HG02623 (cell line): Measurements from ENCODE around the gene EEA1.

Experiments
- ATAC-seq: cut with Tn5 transposase; IDR thresholded peaks from one replicate; pipeline ENCODE4 v1.9.1; 2021; ENCODE audit warnings: moderate library complexity; ENCODE audit not compliant: unreplicated experiment

The EEA1 gene

DNA sequence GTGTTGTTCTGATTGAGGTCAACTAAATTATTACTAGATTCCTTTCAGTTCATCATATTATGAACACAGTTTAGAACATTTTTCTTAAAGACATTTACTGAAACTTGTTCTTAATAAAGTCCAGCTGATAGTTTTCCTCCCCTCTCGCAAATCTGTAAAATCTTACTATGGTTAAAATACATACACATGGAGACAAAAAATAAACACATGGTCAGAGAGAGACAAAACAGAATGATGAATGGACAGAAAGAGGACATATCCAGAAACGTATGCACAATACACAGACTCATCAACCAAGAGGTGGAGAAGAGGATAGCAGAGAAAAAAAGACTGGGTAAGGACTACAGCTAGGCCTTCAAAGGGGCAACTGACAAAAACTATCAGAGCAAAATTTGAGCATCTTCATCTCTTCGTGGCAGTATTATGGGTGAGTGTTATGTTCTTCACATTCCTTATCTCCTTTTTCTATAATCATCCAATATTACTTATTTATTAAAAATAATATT lies 38.4 kb downstream of the EEA1 start:
- ATAC-seq: no peak

DNA sequence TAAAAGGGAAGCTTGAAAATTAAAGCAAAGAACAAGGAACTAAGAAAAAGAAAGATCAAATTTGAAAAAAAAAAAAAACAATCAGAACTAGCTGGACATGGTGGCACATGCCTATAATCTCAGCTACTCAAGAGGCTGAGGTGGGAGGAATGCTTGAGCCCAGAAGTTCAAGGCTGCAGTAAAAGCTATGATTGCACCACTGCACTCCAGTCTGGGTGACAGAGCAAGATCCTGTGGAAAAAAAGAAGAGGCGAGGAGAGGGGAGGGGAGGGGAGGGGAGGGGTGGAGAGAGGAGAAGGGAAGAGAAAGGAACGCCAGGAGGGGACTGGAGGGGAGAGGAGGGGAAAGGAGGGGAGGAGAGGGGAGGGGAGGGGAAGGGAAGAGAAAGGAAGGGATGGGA lies 43.0 kb downstream of the EEA1 start:
- ATAC-seq: no peak

DNA sequence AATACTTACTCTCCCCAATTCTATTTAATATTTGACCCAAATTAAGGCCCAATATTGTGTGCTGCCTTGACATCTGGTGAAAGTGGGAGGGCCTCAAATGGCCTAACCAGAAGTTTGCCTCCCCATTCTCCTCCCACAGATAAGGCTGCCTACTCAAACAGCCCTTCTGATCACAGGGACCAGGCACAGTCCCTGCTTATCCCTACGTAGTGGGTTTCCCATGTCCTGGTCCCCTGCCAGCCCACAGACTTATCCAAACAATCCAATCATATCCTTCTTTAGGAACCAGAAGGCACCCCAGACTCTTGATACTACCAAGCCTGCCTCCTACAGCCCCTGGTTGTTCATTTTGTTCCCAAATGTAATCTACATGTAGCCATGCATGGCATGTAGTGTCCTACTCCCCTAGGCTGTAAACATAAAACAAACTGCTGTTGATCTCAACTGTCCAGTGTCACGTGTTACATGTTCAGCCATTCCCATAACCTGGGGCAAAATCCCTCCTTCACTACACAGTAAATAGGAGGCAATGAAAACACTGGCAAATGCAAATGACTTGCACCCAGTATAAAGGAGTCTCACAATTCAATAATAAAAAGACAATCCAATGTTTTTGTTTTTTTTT lies 49.3 kb downstream of the EEA1 start:
- no peak for ATAC-seq

DNA sequence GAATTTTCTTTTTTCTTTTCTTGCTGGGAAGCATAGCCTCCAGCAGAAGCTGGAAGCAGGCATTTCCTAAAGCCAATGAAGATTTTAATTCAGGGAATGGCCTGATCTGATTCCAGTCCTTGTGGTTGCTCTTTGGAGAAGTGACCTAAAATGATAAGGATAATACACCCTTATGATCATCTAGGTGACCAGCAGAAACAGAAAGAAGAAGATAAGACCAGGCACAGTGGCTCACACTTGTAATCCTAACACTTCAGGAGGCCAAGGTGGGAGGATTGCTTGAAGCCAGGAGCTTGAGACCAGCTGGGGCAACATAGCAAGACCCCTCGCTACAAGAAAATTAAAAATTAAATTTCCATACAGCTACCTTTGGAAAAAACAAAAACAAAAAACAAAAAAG lies 51.2 kb downstream of the EEA1 start:
- ATAC-seq: no peak

GRCh38 chr12:92876496-92876895 lies 52.6 kb downstream of the EEA1 start:
- no peak for ATAC-seq

DNA sequence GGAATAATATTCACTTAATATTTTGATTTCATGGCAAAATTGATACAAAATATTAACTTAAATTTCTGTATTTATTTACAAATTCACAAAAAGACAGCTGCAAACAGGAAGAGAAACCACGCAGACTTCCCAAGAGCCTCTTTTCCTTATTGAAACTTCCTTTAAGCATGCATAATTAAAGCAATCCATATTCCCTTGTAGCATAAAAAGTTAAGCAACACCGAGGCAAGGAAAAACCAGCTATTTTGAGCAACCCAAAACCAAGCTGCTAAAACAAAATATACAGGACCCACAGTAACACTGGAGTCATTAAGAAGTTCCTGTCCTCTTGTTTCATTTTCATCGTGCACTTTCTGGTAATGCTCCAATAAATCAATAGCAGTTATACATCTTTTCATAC lies 58.0 kb downstream of the EEA1 start:
- no peak for ATAC-seq

DNA sequence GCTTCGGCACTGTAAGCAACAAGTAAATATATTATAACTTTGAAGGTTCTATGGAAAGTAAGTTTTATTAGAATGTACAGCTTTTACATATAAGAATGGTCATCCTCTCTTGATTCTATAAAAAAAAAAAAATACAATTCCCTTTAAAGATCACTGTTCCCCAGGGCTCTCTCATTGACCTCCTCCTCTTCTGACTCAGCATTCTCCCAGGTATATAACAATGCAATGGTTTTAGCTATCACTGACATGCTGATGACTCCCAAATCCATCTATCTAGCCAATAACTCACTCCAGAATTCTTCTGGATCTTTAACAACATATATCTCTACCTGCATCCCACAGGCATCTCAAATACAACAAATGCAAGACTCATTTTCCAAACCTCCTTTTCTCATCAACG lies 62.7 kb downstream of the EEA1 start:
- no peak for ATAC-seq

GRCh38 chr12:92863251-92863650 lies 65.8 kb downstream of the EEA1 start:
- ATAC-seq: no peak

DNA sequence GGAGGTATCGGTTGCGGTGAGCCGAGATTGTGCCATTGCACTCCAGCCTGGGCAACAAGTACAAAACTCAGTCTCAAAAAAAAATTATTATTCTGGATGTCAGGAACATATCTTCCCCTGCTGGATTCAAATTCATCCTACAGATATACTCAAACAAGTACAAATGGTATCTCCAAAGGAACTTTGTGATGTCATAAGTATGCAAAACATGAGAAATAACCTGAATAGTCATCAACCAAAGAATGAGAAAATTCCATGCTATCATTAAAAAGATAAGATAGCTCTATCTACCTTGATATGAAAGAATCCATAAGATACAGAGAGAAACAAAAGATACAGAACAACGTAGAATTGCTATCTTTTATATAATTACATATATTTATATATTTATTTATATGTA lies 67.7 kb downstream of the EEA1 start:
- ATAC-seq: no peak

- no peak for ATAC-seq
These were observed 68.6 kb downstream of the EEA1 start for GRCh38 chr12:92860521-92860920.

GRCh38 chr12:92859650-92860386 lies 69.3 kb downstream of the EEA1 start:
- no peak for ATAC-seq

GRCh38 chr12:92857818-92858217 lies 71.3 kb downstream of the EEA1 start:
- ATAC-seq: no peak

- ATAC-seq: no peak
These were observed 74.8 kb downstream of the EEA1 start for GRCh38 chr12:92854344-92854743.

DNA sequence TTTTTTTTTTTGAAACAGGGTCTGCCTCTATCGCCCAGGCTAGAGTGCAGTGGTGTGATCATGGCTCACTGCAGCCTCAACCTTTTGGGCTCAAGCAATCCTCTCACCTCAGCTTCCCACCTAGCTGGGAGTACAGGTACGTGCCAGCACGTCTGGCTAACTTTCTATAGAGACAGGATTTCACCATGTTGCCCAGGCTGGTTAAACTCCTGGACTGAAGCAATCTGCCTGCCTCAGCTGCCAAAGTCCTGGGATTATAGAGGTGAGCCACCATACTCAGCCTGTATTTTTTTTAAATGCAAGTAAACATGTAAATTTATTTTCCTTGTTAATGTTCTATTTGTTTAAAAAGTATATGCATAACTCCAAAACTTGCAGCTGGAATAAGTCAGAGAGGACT lies 80.4 kb downstream of the EEA1 start:
- no peak for ATAC-seq

DNA sequence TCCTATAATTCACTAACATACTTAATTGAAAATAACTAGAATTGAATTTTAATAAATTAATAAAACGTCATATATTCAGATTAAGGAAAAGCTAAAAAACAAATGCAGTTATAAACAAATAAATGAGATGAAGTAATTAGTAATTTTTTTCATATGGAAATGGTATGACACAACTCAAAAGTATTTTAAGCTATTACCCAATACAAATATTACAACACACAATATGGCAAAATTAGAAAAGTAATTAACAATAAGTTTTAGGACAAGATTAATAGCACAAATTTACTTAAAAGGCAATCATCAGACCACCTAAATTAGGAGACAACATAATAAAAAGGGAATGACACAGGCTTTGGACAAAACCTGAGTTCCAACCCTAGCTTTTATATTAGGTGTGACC lies 81.7 kb downstream of the EEA1 start:
- ATAC-seq: no peak

DNA sequence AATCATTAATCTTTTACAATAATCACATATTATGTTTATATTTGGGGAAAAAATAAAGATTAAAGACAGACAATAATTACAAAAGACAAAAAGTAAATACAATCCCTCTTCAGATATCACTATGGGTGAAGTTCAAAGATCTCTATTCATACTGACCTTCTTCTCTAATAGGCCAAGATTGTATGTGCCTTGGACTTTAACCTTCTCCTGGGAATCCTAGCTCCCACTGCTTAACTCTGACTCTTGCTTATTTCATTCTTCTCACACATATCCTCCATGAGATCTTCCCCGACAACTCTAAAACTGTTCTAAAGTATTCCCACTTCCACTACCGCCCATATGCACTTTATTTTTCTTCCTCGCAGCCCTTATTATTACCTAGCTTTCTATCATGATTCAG lies 83.8 kb downstream of the EEA1 start:
- ATAC-seq: no peak

DNA sequence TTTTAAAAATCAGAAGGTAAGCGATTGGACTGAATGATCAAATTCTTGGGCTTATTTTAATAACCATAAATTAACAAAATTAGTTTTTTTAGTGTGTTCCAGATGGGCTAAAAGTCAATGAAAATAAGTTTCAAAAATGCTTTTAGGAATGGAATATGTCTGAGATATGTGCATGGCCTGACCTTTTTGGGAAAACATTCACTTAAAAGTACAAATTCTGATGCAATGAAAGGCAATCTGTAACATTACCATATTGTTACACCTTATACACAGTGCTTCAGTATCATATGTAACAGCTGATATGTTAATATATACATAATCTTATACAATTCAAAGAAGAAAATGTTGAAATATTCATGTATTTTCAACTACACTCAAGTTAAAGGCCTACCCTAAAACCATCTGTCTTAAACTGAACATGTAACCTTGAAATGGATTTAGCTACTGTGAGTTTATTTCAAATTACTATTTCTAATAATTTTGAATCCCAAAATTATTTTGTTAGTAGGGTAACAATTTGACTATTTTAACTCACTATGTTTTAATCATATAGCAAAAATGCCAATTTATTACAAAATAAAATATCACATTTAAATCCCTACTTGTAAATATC lies 84.8 kb downstream of the EEA1 start:
- no peak for ATAC-seq

GRCh38 chr12:92829686-92830282 lies 99.3 kb downstream of the EEA1 start:
- no peak for ATAC-seq

- no peak for ATAC-seq
These were observed 100.5 kb downstream of the EEA1 start for GRCh38 chr12:92828565-92828964.

DNA sequence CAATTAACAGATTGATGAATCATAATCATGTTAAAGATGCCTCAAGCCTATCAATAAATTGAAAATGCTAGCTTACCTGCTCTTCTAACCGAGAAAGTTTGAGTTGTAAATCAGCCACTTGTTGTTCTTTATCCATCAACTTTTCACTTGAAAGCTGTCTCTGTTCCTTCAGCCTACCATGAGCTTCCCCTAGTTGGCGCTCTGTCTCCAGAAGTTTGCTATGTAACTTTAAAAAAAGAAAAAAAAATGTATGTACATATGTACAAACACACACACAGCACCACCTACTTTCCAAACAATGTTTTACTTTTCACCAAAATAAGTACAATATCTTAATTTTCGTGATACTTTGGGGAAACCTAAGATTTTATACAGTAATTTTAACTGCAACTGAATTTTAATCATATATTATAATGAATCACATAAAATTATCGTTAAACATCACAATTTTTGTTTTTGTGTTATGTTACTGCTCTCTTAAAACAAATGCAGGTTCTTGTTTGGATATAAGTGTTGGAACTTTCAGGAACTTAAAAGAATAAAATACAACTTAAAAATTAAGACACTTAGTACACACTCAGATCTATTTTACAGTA lies 101.2 kb downstream of the EEA1 start:
- no peak for ATAC-seq

DNA sequence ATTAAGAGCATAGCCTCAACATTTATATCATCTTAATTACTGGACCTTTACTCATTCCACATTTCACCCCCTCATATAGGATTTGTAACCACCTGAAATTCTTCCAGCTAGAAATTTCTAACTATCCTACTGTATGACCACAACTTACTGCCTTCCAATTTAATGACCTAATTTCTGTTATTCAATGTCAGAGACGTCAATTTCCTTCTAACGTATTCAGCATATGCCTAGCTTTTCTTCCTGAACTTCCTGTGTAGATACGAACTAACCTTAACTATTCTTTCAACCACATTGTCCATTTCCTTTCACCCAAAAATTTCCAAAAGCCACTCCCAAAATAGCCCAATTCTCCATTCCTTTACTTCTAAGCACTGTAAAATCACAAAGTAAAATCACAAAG lies 108.0 kb downstream of the EEA1 start:
- no peak for ATAC-seq
